NCI-H2171 (cell line): ENCODE measurements around the gene SLC22A1.

Source experiments
- DNase-seq: peaks from one replicate; lab custom pipeline; 2025; lab: John Stamatoyannopoulos, UW

The SLC22A1 gene

DNA sequence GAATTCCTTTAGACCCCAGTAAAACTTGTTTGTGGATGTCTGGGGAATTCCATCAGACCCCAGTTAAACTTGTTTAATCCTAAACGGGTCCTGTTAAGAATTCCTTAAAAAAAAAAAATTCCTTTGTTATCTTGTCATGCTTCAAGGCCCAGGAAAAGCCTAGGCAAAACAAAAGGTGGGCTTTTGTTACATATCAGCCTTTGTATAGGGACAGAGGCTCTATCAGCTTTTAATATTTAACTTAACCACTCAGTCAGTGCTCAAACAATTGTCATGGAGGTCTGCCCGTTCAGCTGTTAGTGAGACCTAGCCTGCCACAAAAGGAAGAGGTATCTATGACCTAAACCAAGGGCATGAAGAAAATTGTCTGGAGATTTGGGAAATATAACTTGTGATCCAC, 53.1 kb downstream of the SLC22A1 start:
- no peak for DNase-seq

DNA sequence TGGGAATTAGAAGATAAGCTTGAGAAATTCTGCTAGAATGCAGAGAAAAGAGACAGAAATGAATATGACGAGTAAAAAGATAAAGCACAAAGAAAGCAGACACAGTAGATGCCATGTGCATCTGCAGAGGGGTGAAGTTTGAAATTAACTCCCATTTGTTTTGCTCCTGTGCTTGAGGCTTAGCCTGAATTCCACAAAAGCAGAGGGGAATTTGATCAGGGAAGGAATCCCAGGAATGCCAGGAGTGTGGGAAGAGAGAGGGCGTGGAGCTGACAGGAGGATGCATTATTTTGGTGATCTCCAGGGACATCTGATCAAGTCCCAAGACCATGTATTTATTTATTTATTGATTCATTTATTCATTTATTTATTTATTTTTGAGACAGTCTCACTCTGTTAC, 55.6 kb downstream of the SLC22A1 start:
- no peak for DNase-seq

DNA sequence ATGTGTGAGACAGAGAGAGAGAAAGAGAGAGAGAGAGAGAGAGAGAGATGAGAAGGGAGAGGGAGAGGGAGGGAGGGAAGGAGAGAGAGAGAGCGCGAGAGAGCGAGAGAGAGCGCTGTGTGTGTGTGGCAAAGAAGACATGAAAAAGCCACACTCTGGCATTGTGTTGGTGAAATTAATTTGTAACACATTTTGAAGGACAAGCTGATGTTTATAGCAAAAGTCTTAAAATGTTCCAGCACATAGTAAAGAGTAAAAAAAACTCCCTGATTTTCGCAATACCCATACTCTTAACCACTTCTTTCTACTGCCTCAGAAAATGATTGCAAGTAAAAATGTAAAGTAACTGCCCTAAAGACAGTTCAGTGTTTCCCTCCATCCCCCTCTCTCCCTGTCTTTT, 56.7 kb downstream of the SLC22A1 start:
- DNase-seq = no peak

DNA sequence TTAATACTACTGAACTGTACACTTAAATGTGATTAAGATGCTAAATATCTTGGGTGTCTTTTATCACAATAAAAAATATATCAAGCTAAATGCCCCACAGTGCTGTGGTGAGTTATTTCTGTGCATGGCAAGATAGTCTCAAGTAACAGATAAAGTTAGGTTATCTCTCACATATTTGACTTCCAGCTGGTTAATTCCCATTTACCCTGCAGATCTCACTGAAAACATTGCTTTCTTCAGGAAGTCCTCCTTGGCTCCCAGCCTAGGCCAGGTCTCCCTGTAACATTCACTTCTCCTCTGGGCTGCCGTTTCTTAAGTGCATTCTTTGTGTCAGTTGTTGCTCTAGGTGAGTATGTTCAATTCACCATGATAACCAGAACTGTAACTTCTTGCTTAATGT, 59.1 kb downstream of the SLC22A1 start:
- no peak for DNase-seq

DNA sequence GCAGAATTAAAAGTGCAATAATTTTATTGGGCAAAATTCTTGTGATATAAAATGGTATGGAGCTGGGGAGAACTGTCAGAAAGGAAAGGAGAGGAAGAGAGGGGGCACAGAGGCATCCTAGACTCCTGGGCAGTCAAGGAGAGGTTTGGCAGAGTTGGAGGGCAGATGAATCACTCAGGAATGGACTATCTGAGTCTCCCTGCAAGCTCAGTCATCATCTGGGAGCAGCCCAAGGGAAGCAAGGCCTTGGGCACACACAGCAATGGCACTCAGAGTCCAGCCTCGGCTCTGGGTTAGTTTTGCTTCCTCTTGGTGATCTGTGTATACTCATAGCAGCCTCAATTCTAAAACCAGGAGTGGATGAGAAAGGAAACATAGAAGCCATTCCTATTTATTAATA, 67.2 kb downstream of the SLC22A1 start:
- no peak for DNase-seq

DNA sequence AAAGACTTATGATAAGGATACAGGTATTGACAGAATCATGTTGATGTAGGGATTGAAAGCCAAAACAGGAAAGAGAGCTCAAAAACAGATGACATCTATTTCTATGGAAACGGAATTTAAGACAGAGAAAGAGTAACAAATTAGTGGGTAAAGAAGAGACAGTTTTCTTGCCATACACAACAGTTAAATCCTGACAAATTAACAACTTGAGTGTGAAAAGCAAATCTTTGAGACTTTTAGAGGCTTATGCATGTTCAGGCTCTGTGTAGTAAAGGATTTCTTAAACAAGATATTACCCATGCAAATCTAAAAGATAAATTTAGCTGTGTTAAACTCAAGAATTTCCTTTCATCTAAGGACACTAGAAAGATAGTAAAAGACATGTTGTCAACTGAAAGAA, 68.5 kb downstream of the SLC22A1 start:
- DNase-seq = no peak

DNA sequence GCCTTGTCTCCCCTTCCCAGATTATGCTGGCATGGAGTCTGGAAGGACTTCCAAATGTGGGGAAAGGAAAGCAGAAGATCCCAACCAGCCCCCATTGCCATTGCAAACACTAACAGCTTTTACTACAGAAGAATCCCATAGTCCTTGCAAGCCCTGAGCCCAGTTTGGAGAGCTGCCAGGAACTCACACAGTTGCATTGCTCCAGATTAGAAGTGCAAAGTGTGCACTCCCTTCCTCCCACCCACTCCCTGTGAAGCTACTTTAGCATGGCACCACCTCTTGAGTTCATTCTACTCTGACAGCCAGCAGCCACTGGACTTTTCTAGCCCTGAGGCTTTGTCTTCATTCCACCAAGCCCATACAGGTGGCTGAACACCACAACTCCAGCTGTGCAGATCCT, 69.4 kb downstream of the SLC22A1 start:
- DNase-seq = no peak

DNA sequence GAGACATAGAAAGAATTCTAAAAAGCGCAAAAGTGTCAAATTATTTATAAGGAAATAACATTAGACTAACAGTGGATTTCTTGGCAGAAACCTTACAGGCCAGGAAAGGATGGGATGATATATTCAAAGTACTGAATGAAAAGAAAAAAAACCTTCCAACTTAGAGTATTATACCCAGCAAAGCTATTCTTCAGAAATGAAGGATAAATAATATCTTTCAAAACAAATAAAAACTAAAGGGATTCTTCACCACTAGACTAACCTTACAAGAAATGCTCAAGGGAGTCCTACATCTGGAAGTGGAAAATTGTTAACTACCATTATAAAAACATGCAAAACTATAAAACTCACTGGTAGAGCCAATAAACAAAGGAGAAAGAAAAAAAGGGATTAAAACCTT, 71.2 kb downstream of the SLC22A1 start:
- no peak for DNase-seq

DNA sequence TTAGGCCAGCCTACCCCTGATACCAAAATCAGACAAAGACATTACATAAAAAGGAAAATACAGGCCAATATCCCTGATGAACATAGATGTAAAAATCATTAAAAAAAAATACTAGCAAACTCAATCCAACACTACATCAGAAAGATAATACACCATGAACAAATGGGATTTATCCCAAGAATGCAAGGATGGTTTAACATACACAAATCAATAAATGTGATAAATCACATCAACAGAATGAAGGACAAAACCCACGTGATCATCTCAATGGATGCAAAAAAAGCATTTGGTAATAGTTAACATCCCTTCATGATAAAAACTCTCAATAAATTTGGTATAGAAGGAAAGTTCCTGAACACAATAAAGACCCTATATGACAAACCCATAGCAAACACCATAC, 73.2 kb downstream of the SLC22A1 start:
- no peak for DNase-seq

DNA sequence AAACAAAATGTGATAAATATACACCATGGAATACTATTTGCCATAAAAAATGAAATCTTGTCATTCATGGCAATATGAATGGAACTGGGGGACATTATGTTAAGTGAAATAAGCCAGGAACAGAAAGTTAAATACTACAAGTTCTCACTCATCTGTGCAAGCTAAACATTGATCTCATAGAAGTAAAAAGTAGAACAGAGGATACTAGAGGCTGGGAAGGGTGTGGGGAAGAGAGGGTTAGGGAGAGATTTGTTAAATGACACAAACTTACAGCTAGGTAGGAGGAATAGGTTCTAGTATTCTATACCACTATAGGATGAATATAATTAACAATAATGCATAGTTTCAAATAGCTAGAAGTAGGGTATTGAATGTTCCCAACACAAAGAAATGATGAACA, 76.0 kb downstream of the SLC22A1 start:
- no peak for DNase-seq

DNA sequence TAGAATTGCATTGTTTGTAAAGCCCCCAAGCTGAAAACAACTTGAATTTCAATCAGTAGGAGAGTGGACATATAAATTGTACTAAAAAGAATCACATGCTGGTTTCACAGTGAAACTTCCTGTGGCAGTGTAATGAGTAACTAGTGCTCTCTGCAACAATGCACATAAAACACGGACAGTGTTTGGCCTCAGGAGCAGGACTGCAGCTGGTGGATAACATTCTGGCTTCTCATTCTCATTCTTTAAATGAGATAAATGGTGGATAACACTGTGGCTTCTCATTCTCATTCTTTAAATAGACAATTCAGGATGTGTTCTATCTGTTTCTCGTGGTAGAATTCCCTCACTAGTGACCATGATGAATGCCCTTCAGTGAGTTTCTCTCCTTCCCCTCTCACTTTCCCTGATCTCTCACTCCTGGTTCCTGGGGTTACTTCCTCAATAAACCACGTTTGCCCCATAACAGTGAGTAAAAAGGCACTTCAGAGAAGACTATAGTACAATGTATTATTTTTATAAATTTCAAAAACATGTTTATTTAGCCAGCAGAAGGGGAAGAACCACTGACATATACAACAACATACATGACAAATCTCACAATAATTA, 77.1 kb downstream of the SLC22A1 start:
- DNase-seq = no peak

DNA sequence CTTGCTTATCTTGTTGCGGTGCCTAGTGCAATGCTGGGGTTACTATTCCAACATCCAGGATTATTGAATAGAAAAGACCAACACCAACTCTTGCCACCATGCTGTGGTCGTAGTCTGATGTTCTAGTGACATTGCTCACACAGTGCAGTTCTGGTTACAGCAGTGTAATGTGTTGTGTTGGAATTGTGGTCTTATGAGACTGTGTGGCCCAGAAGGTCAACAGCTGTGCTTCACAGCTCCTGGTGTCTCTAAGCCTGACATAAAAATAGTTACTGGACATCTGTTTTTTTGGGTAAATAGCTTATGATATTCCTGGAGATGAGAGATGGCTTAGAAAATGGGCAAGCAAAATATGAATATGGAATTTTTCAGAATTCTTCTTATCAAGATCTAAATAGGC, 79.4 kb downstream of the SLC22A1 start:
- no peak for DNase-seq

DNA sequence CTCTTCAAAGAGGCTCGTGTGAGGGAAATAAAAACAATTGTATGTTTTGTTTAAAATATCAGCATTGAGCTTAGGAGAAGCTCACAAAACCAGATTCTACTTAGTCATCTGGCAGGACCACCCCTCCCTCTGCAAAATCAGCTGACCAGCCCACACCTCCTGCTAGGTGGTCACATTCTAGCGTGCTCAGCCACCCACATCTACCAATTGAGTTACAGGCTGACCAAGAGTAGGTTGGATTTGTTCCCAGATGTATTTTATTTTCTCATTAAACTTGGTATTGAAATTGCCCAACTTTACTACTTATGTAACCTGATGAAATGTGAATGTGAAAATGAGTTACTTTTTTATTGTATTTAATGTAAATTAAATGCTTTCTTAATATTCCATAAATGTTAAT, 80.8 kb downstream of the SLC22A1 start:
- no peak for DNase-seq

DNA sequence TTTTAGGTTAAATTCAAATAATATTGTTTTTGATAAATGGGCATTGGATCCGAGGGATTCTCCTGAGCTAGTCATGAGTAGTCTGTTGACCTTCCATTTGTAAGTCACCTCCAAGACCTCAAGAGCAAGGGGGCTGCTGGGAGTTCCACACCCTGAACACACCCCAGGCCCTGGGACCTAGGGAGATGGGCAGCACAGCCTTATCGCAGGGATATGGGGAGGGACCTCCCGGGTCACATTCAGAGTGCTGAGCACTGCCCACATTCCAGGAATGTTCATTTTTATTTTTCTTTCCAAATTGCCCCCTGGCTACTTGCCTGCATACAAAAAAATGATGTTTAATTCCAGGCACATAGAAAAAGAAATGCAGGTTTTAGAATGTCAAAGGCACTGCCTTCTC, 81.5 kb downstream of the SLC22A1 start:
- no peak for DNase-seq

DNA sequence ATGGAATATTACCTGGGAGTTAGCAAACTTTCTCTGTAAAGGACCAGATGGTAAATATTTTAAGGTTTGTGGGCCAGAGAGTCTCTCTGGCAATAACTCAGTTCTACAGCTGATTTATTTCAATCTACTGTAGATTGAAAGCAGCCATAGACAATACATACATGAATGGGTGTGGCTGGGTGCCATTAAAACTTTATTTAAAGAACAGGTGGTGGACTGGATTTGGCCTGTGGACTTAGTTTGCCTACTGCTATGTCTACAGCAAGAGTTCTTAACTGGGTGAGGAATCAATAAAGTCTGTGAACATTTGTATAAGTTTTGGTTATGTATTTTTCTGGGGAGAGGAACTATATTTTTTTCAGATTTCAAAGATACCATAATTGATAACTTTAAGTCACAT, 81.9 kb downstream of the SLC22A1 start:
- no peak for DNase-seq

DNA sequence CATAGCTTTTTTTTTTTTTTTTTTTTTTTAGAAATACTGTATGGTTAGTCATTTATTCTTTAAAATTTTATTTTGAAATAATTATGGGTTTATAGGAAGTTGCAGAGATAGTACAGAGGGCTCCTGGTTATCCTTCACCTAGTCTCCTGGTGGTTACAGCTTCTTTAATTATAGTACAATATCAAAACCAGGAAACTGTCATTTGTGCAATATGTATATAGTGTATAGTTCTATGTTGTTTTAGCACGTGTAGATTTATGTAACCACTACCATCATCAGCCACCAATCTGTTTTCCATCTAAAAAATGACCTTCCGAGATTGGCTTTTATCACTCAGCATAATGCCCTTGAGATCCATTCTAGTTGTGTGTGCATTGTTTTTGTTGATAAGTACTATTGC, 82.3 kb downstream of the SLC22A1 start:
- DNase-seq = no peak

DNA sequence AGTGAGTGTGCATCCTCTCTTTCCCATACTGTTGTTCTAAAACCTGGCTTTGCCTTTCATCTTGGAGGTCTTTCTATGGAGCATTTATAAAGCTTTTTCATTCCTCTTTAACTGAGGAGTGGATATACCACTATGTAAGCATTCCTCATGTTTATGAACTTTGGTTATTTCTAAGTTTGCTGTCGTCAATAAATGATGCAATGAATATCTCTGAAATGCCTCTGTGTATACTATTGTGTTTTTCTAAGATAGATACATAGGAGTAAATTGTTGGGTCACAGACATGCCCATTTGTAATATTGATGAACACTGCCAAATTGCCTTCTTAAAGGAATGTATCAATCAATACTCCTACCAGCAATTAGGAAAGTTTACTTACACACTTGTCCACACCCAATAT, 83.1 kb downstream of the SLC22A1 start:
- no peak for DNase-seq

DNA sequence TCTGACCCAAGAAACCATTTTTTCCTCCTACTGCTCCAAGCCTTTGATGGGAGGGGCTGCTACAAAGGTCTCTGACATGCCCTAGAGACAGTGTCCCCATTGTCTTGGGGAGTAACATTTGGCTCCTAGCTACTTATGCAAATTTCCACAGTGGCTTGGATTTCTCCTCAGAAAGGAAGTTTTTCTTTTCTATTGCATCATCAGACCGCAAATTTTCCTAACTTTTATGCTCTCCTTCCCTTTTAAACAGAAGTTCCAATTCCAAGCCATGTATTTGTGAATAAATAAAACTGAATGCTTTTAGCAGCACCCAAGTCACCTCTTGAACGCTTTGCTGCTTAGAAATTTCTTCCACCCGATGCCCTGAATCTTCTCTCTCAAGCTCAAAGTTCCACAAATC, 86.0 kb downstream of the SLC22A1 start:
- DNase-seq = no peak
